H9 (cell line): ENCODE measurements around the gene SSR3. TPM values are rescaled to one million over a fixed set of nuclear protein-coding genes. Genes with fewer than 3 reads are reported as not detected.
A peak's percentile ranks its signal among the peaks of the same experiment; 100 is the strongest.

Experiments
- DNase-seq: peaks from one replicate; pipeline ENCODE4 v3.0.0-alpha.2; 2017
- H2AFZ ChIP-seq: one replicate; pipeline ENCODE4 v1.6.1; 2013; ENCODE audit warnings: mild to moderate bottlenecking, low read length, control low read depth, moderate library complexity
- H2AK5ac ChIP-seq: 2 replicates; pipeline ENCODE4 v1.6.1; 2013; ENCODE audit warnings: low read length, control low read depth, mixed read lengths; ENCODE audit not compliant: insufficient read length
- H2BK120ac ChIP-seq: one replicate; pipeline ENCODE4 v1.6.1; 2013; ENCODE audit warnings: low read depth, mild to moderate bottlenecking, low read length, control low read depth, inconsistent platforms; ENCODE audit not compliant: poor library complexity, severe bottlenecking
- H2BK12ac ChIP-seq: 2 replicates; pipeline ENCODE4 v1.6.1; 2013; ENCODE audit warnings: low read length, control low read depth, mixed read lengths, low read depth; ENCODE audit not compliant: insufficient read length
- H2BK15ac ChIP-seq: 2 replicates; pipeline ENCODE4 v1.6.1; 2013; ENCODE audit warnings: low read depth, low read length, control low read depth
- H2BK20ac ChIP-seq: one replicate; pipeline ENCODE4 v1.6.1; 2013; ENCODE audit warnings: low read depth, mild to moderate bottlenecking, low read length, control low read depth, inconsistent platforms; ENCODE audit not compliant: poor library complexity, severe bottlenecking
- H2BK5ac ChIP-seq: 2 replicates; pipeline ENCODE4 v1.6.1; 2013; ENCODE audit warnings: low read length, control low read depth, mixed read lengths; ENCODE audit not compliant: insufficient read length
- H3K14ac ChIP-seq: 2 replicates; pipeline ENCODE4 v1.6.1; 2013; ENCODE audit warnings: low read length, control low read depth; ENCODE audit not compliant: insufficient read depth
- H3K18ac ChIP-seq: 2 replicates; pipeline ENCODE4 v1.6.1; 2013; ENCODE audit warnings: low read depth, mild to moderate bottlenecking, mixed read lengths, low read length, control low read depth; ENCODE audit not compliant: insufficient read length
- H3K23ac ChIP-seq: 2 replicates; pipeline ENCODE4 v1.6.1; 2013; ENCODE audit warnings: low read length, control low read depth, mixed read lengths, low read depth; ENCODE audit not compliant: insufficient read length
- H3K23me2 ChIP-seq: 2 replicates; pipeline ENCODE4 v1.6.1; 2013; ENCODE audit warnings: low read depth, mild to moderate bottlenecking, mixed read lengths, low read length, control low read depth; ENCODE audit not compliant: insufficient read length, poor library complexity, severe bottlenecking
- H3K27ac ChIP-seq: 2 replicates; pipeline ENCODE4 v1.5.1; 2013; ENCODE audit warnings: low read length, control low read depth, mixed read lengths, low read depth; ENCODE audit not compliant: insufficient read length
- H3K27me3 ChIP-seq: 2 replicates; pipeline ENCODE4 v1.6.1; 2013; ENCODE audit warnings: low read length, control low read depth, inconsistent platforms; ENCODE audit not compliant: insufficient read depth
- H3K4ac ChIP-seq: 2 replicates; pipeline ENCODE4 v1.6.1; 2013; ENCODE audit warnings: low read depth, mild to moderate bottlenecking, control low read depth, inconsistent platforms, low read length, moderate library complexity
- H3K4me1 ChIP-seq: 2 replicates; pipeline ENCODE4 v1.6.1; 2013; ENCODE audit warnings: low read length, control low read depth, inconsistent platforms; ENCODE audit not compliant: insufficient read depth
- H3K4me2 ChIP-seq: 2 replicates; pipeline ENCODE4 v1.6.1; 2013; ENCODE audit warnings: low read length, control low read depth, mixed read lengths; ENCODE audit not compliant: insufficient read length, insufficient read depth
- H3K56ac ChIP-seq: 2 replicates; pipeline ENCODE4 v1.6.1; 2013; ENCODE audit warnings: low read depth, mild to moderate bottlenecking, mixed read lengths, low read length, control low read depth; ENCODE audit not compliant: insufficient read length
- H3K79me1 ChIP-seq: 2 replicates; pipeline ENCODE4 v1.6.1; 2013; ENCODE audit warnings: low read depth, mild to moderate bottlenecking, moderate library complexity, low read length, control low read depth, inconsistent platforms; ENCODE audit not compliant: insufficient read depth, poor library complexity, severe bottlenecking
- H3K79me2 ChIP-seq: 2 replicates; pipeline ENCODE4 v1.6.1; 2013; ENCODE audit warnings: low read length, control low read depth, inconsistent platforms; ENCODE audit not compliant: insufficient read depth
- H3K9ac ChIP-seq: 2 replicates; pipeline ENCODE4 v1.6.1; 2013; ENCODE audit warnings: low read length, control low read depth, mixed read lengths; ENCODE audit not compliant: insufficient read length; ENCODE audit errors: extremely low read depth
- H3K9me3 ChIP-seq: one replicate; pipeline ENCODE4 v1.6.1; 2013; ENCODE audit warnings: low read depth, low read length, inconsistent platforms; ENCODE audit not compliant: control insufficient read depth
- H3T11ph ChIP-seq: one replicate; pipeline ENCODE4 v1.6.1; 2013; ENCODE audit warnings: mild to moderate bottlenecking, low read length, control low read depth, inconsistent platforms
- H4K20me1 ChIP-seq: one replicate; pipeline ENCODE4 v1.6.1; 2013; ENCODE audit not compliant: control insufficient read depth, insufficient read length, insufficient read depth
- H4K5ac ChIP-seq: 2 replicates; pipeline ENCODE4 v1.6.1; 2013; ENCODE audit warnings: low read depth, mild to moderate bottlenecking, mixed read lengths, low read length, control low read depth; ENCODE audit not compliant: insufficient read length
- H4K8ac ChIP-seq: replicated peaks from 2 replicates; pipeline ENCODE4 v1.6.1; 2013; ENCODE audit warnings: low read length, control low read depth, mixed read lengths, low read depth; ENCODE audit not compliant: insufficient read length
- H4K91ac ChIP-seq: 2 replicates; pipeline ENCODE4 v1.6.1; 2013; ENCODE audit warnings: low read depth, mild to moderate bottlenecking, moderate library complexity, mixed read lengths, low read length, control low read depth; ENCODE audit not compliant: insufficient read length
- H3K27ac Mint-ChIP-seq, 3 experiments: 2 replicates in 2 of 3; 3 replicates in 1 of 3; pipeline ENCODE4 v1.8.0; 2020 to 2021; ENCODE audit warnings: mixed read lengths in 3 of 3, mild to moderate bottlenecking in 1 of 3, moderate library complexity in 1 of 3
- H3K27me3 Mint-ChIP-seq: 2 replicates; pipeline ENCODE4 v1.8.0; 2021; ENCODE audit warnings: low read depth, mild to moderate bottlenecking, moderate library complexity, mixed read lengths
- H3K36me3 Mint-ChIP-seq, 3 experiments: 2 replicates in 2 of 3; 3 replicates in 1 of 3; pipeline ENCODE4 v1.8.0; 2020 to 2021; ENCODE audit warnings: low read depth in 3 of 3, mixed read lengths in 3 of 3; ENCODE audit not compliant: insufficient read depth in 1 of 3
- H3K4me1 Mint-ChIP-seq, 2 experiments: 2 replicates each; pipeline ENCODE4 v1.8.0; 2020; ENCODE audit warnings: mixed read lengths in 2 of 2
- H3K4me3 Mint-ChIP-seq, 2 experiments: 2 replicates in 1 of 2; 3 replicates in 1 of 2; pipeline ENCODE4 v1.8.0; 2020 to 2021; ENCODE audit warnings: mild to moderate bottlenecking in 2 of 2, mixed read lengths in 2 of 2, moderate library complexity in 1 of 2
- H3K9me3 Mint-ChIP-seq, 2 experiments: 2 replicates in 1 of 2; 3 replicates in 1 of 2; pipeline ENCODE4 v1.8.0; 2020; ENCODE audit warnings: mild to moderate bottlenecking in 2 of 2, mixed read lengths in 2 of 2, moderate library complexity in 1 of 2
- CTCF ChIP-seq: fragments of 200-600 bp; sonication (generic); conservative IDR thresholded peaks from 3 replicates; pipeline ENCODE4 v1.8.0; 2021; ENCODE audit warnings: antibody characterized with exemption, mild to moderate bottlenecking
- WGBS: extraction: QIAGEN DNeasy Blood & Tissue Kit; methylation state at CpG from one replicate; pipeline ENCODE4 v1.1.7; 2013; ENCODE audit warnings: missing lambda C conversion rate, low lambda C conversion rate, mixed read lengths; ENCODE audit not compliant: insufficient read length; ENCODE audit errors: extremely low coverage; 5-methylcytosine and 5-hydroxymethylcytosine counted together
- total RNA-seq: library from RNA; stranded (reverse); gene quantifications from 2 replicates; pipeline ENCODE4 v1.2.1, GENCODE V29; 2021

The SSR3 gene
- total RNA-seq, 1 experiment from 2014 or later, result 177 TPM

GRCh38 chr3:156542101-156543042, 12.5 kb downstream of the SSR3 start:
- Histone ChIP-seq H3K79me2 (peaks cover 2% of the 10 kb centered on the region; the same call in 1 of the 2 replicates), H2AFZ (no peak overlapping the region), H3K23me2 (no peaks in the 10 kb centered on the region), H3K4me2 (no peak overlapping the region), H2BK12ac (no peak overlapping the region), H3K56ac (no peak overlapping the region), H3K23ac (no peak overlapping the region), H3K79me1 (peaks cover 4% of the 10 kb centered on the region), H2BK5ac (no peak overlapping the region), H3K9ac (no peak overlapping the region), H3K9me3 (no peaks in the 10 kb centered on the region), H2BK15ac (no peak overlapping the region), H3K27me3 (no peaks in the 10 kb centered on the region), H2BK20ac (no peak overlapping the region), H4K5ac (no peak overlapping the region), H3K27ac (no peak overlapping the region), H2AK5ac (no peak overlapping the region), H3K4ac (no peak overlapping the region), H4K20me1 (no peaks in the 10 kb centered on the region), H4K8ac (no peak overlapping the region), H3K4me1 (no peaks in the 10 kb centered on the region), H2BK120ac (no peak overlapping the region), H3K14ac (no peak overlapping the region), H3T11ph (no peak overlapping the region), H3K18ac (no peak overlapping the region), H4K91ac (no peak overlapping the region)
- WGBS, result no CpG with 5 or more reads among the region's 5 CpGs
- Mint-ChIP-seq H3K27me3 (no peaks in the 10 kb centered on the region), H3K27ac (peak overlapping the region in 1 of 3 experiments; percentile 32; a peak in 1 of 7 replicates), H3K36me3 (peaks cover 26 to 68% (median 43%) of the 10 kb centered on the region in 3 experiments; a peak in 6 of 7 replicates), H3K9me3 (no peaks in the 10 kb centered on the region), H3K4me1 (no peaks in the 10 kb centered on the region), H3K4me3 (no peak overlapping the region)
- TF ChIP-seq CTCF, result no peak
- no peak for DNase-seq
